WTC11 (cell line): Measurements from ENCODE around the gene ZNF607.
A peak's percentile ranks its signal among the peaks of the same experiment; 100 is the strongest.

ENCODE experiments used
- CTCF ChIP-seq: fragments of 200-600 bp; IDR thresholded peaks from 2 replicates; pipeline ENCODE4 v1.8.0; 2022; ENCODE audit warnings: antibody characterized with exemption
- ETV6 ChIP-seq: sonication (generic); formaldehyde crosslinking; IDR thresholded peaks from 2 replicates; pipeline ENCODE4 v1.8.1; 2022; ENCODE audit warnings: mild to moderate bottlenecking, missing genetic modification reagents
- NR2C2 ChIP-seq: sonication (generic); formaldehyde crosslinking; IDR thresholded peaks from 2 replicates; pipeline ENCODE4 v1.8.0; 2022; ENCODE audit warnings: mild to moderate bottlenecking, missing genetic modification reagents
- TEAD4 ChIP-seq: sonication (generic); formaldehyde crosslinking; IDR thresholded peaks from 2 replicates; pipeline ENCODE4 v1.8.0; 2022; ENCODE audit warnings: mild to moderate bottlenecking, missing genetic modification reagents
- ZBTB43 ChIP-seq: sonication (generic); formaldehyde crosslinking; IDR thresholded peaks from 2 replicates; pipeline ENCODE4 v1.8.1; 2023; ENCODE audit warnings: mild to moderate bottlenecking, missing genetic modification reagents

- TF ChIP-seq CTCF = no peak
- peak; percentile 80; the same call in 1 of the 2 replicates for TF ChIP-seq ZBTB43 (CRISPR knock-in tag)
- no peak for TF ChIP-seq NR2C2
- TF ChIP-seq TEAD4 = no peak
- peak; percentile 77 for TF ChIP-seq ETV6
Observed at GRCh38 chr19:37655689-37656371, 63.7 kb downstream of the ZNF607 start.
